SIG-M5 treated with dmso at 0.1 percent for 504 hours (cell line): ENCODE data around the gene OTOGL.
"Not testable (repeated sequence)": the region's sequence is repeated elsewhere in the genome, so short reads cannot be mapped to it uniquely, and the experiment has no call there.

Experiments used
- DNase-seq: peaks from one replicate; lab custom pipeline; 2025; ENCODE audit not compliant: unreplicated experiment; lab: John Stamatoyannopoulos, UW

The OTOGL gene

GRCh38 chr12:80129895-80130530 lies 30.7 kb downstream of the OTOGL start:
- no peak for DNase-seq

GRCh38 chr12:80135624-80136023 lies 36.3 kb downstream of the OTOGL start:
- no peak for DNase-seq

GRCh38 chr12:80140005-80140404 lies 40.7 kb downstream of the OTOGL start:
- no peak for DNase-seq

GRCh38 chr12:80142640-80143039 lies 43.3 kb downstream of the OTOGL start:
- no peak for DNase-seq

DNA sequence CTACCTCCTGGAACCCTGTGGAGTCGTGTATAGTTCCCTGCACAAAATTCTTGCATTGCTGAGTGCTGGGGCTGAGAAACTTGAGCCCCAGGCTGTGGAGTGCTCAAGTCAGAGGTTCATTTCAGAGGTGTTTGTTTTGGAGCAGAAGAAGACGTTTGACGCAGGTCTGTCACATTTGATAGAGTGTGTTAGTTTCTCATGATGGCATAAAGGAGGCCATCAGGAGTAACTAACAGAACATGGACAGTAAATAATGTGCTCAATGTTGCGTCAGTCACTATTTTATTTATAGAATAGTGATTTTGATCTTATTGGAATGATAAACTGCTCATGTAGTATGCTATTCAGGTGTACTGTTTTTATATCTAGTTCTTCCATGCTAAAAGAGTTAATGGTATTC lies 44.2 kb downstream of the OTOGL start:
- no peak for DNase-seq

- not testable (repeated sequence) for DNase-seq
These were observed 50.4 kb downstream of the OTOGL start for GRCh38 chr12:80149547-80150313.

DNA sequence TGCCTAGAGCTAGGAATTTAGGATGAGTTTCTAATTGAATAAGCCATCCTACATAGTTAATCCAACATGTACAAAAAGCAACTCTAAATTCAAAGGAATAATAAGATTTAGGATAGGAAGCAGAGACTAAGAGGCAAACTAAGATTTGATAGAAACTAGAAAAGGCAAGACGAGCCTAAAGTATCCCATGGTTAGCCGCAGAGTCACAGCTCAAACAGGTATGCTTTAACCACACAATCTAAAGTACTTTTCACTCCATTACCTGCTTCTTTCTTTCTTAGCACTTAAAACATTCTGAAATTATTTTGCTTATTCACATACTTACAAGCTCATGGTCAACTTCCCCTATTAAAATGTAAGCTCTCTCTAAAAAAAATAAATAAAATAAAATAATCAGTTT lies 51.8 kb downstream of the OTOGL start:
- DNase-seq = no peak

- no peak for DNase-seq
These were observed 54.9 kb downstream of the OTOGL start for GRCh38 chr12:80154261-80154660.

GRCh38 chr12:80156306-80156705 lies 57.0 kb downstream of the OTOGL start:
- DNase-seq = no peak

- no peak for DNase-seq
These were observed 58.3 kb downstream of the OTOGL start for GRCh38 chr12:80157645-80158044.

- DNase-seq = no peak
These were observed 62.3 kb downstream of the OTOGL start for GRCh38 chr12:80161612-80162011.

GRCh38 chr12:80162177-80162576 lies 62.8 kb downstream of the OTOGL start:
- DNase-seq = no peak

GRCh38 chr12:80165746-80166145 lies 66.4 kb downstream of the OTOGL start:
- no peak for DNase-seq

DNA sequence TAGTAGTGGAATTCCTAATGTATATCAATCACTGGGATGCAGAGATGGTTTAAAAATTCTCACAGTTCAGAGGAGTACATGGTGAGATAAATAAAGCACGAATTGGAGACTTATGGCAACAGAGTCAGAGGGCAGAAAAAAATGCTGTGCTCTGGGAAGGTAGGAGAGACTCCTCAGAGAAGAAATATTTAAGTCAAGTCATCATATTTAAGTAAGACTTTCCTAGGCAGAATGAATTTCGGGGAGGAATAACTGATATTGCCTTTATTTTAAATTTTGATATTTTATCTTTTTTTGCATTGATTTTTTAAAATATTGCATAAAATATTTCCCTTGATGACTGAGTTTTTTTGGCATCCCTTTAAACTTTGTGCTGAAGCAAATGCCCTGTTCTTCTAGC lies 67.4 kb downstream of the OTOGL start:
- DNase-seq = no peak

DNA sequence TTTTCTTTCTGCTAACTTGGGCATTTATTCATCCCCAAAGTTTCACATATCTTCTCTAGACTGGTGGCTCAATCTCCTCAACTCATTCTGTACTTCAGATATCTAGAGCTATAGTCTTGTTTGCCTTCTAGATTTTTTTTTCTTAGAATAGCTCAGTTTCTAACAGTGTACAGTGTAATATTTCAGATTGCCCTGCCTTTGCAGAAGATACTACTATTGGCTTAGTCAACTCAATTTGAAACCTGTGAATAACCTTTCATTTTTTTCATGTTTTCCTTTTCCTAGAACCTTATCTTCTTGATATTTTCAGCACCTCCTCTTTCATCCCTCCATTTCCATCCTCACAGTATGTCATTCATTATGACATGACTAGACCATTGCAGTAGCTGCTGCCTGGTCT lies 69.6 kb downstream of the OTOGL start:
- DNase-seq = no peak

- no peak for DNase-seq
These were observed 71.6 kb downstream of the OTOGL start for GRCh38 chr12:80170915-80171314.

GRCh38 chr12:80173083-80173864 lies 73.9 kb downstream of the OTOGL start:
- DNase-seq = no peak

DNA sequence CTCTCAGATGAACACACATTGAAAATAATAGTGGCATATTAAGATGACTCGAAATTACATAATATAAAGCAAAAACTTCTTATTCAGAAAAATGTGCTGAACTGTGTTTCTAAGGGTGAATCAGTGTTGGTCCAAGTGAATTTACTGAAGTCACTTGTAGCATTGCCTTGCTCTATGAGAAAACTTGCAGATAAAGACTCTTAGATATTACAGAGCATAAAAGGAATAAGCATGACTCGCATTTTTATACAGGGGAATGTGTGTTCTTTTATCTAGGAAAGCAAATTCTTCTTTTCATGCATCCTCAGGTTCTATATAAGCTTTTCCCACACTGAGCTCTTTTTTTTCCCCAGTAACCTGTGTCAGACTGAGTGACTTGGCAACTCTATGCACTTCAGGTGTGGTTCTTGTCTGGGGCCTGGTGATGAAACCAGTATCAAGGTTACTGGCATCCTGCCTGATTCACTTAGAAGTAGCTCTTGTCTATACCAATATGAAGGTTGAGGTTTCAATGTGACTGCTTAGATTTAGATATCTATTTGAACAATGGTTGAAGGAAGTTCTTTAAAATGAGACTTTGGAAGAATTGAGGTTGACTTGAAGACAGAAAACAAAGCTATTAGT lies 76.1 kb downstream of the OTOGL start:
- DNase-seq = no peak

GRCh38 chr12:80176706-80177105 lies 77.4 kb downstream of the OTOGL start:
- no peak for DNase-seq

DNA sequence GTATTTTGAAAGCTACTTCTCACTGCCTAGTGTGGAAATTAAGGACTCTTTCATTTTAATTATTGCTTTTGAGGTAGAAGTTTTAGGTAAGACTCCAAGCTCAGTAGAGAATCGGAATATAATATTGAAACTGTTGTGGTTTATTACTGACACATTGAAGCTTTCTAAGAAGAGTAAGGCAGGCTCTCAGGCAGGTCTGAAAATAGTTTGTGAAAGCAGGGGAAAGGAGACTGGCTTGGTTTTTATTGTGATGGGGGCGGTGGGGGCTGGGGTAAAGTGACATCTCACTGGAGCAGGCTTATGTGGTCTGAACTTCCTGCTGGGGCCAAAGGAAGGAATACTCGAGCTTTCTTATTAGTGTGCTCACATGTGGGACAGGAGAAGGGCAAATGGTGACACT lies 79.5 kb downstream of the OTOGL start:
- no peak for DNase-seq

- no peak for DNase-seq
These were observed 84.6 kb downstream of the OTOGL start for GRCh38 chr12:80183939-80184338.

DNA sequence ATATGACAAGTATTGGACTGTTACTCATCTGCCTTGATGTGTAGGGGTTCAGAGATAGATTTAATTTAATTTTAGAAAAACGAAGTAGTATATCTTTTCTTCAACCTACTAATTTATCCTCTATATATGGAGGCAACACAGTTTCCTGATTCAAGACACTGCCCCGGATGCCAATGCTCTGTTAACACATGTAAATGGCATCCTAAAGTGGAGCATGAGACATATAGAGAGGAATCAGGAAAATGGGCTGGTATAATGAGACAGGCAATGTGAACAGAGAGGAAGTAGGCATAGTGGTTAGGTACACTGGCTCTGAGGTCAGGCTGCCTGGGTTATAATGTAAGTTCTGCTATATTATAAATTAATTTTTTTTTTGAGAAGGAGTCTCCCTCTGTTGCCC lies 85.6 kb downstream of the OTOGL start:
- no peak for DNase-seq
